ENCODE data around the gene DAZAP1.
"Not testable (repeated sequence)": the region's sequence is repeated elsewhere in the genome, so short reads cannot be mapped to it uniquely, and the experiment has no call there.

DAZAP1 gene

DNA sequence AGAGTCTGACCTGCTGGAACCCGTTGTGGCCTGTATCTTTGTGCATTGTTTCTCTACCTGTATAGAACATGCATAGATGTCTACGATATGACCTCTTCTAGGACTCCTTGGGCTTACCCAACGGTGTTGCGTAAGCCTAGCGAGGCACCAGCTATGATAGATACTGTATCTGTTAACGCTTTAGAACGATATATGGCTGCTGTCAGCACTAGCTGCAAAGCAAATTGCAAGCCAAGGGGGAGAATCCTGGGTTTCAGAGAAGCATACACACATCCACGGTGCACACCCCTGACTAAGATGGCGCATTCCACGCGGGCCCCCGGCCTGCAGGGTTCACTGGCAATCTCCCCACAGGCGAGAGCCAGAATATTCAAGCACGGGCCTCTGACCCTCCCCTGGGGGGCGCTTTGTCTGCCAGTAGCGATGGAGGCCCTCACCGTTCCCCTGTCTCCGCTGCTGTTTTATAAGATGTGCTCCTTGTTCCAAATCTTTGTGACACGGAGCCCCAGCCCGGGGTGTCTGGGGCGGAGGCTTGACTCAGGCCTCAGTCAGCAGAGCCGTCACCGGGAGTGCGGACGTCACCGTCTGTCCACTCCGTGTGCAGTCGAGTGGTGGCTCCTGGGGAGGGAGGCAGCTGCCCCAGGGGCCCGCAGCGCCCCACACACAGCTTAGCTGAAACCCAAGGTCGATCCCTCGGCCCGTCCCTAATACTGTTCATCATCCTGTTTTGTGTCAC is 17.9 kb downstream of the DAZAP1 start:
- no peak for DNase-seq (ENCODE audit: low read depth)

DNA sequence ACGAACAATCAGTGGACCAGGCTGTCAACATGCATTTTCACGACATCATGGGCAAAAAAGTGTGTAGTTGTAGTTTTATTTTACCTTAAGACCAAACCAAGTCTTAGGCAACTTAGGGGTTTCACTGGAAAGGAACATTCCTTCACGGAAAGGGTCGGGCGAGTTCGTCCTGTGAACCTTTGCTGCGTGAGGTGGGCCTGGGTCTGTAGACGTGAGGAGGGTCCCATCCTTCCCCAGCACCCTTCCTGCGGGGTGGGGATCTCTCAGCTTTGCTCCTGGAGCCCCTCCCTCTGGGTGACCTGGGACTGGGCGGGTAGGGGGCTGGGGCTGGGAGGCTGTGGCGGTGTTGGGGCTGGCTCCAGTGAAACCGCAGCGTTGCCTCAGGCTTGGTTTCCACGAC is 18.5 kb downstream of the DAZAP1 start:
- DNase-seq (ENCODE audit: low read depth) = no peak

DNA sequence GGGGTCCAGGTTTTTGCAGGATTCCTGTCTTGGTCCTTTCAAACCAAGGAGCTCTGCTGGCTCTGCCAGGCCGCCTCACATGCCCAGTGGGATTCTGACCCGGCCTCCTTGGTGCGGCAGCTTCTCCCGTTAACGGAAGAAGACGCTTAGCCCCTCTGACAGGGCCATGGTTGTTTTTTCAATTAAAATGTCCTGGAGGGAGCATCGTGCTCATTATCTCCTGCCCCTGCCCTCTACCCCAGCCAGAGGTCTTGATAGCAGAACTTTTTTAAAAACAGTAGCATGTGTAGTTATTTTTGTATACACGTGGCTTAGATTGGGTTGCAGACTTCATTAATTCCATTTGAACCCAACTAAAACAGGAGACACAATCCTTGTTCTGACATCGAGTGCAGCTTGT is 19.4 kb downstream of the DAZAP1 start:
- DNase-seq (ENCODE audit: low read depth) = no peak

DNA sequence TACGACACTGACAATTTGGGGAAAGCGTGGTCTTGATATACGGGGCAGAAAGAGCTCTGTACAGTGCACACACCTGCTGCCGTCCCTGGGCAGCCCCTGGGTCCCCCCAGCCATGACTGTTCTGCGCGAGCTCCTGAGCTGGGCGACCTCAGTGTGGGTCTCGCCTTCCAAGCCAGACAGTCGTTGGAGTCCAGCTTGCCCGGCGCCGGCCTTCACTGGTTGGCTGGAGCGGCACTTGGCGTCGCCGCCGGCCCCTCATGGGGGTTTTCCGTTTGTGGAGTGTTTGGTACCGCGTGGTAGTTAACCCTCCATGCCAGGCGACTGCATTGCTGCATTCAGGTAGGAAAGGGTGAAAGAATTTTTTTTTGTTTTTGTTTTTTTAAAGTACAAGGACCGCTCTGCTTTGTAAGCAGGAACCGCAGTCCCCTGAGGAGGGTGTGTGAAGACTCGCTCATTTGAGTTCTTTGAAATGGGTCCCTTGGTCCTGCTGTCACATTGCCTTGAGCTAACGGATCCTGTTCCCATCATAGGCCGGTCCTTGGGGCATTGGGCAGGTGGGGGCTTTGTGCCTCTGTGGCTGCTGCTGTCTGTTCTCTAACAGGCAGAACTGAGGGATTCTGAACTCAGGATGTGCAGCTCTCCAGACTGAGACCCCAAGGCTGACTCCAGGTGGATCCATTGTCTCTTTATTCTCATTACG is 20.0 kb downstream of the DAZAP1 start:
- no peak for DNase-seq (ENCODE audit: low read depth)

DNA sequence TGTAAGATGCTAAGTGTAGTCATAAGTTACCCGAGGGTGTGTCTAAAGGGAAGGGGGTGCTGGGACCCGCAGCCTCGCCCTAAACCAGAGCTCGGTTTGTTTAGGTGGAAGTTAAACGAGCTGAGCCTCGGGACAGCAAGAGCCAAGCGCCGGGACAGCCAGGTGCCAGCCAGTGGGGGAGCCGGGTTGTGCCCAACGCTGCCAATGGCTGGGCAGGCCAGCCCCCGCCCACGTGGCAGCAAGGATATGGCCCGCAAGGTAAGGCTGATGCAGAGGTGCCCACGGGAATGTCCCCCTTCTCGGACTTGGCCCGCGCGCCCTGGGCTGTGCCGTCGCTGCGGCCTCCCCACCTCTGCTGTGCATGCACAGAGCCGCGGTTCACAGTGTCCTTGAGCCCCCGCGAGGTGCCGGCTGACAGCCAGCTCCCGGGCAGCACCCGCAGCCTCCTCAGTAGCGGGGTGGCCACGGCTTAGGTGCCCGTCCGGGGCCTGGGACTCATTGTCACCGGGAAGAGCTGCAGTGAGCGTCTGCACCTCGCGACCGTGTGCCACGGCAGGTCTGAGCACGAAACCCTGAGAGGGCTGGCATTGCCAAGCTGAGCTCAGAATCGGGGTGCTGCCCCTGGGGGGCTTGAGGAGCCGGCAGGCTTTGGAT is 21.5 kb downstream of the DAZAP1 start:
- DNase-seq (ENCODE audit: low read depth) = no peak

DNA sequence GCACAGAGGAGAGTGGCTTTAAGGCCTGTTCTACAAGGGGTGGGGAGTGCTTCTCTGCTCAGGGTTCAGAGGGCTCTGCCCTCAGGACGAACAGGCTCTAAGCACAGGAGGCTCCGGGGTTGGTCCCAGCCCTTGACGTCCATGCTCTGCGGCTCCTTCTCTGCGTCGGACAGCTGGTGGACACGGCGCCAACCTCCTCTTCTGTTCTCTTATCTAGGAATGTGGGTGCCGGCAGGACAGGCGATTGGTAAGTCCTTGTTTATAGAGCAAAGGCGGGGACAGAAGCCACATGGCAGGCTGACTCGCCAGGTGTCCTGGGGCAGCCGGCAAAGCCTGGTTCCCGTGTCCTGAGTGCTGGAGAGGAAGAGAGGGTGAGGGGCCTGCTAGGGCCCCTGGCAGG is 22.4 kb downstream of the DAZAP1 start:
- no peak for DNase-seq (ENCODE audit: low read depth)

DNA sequence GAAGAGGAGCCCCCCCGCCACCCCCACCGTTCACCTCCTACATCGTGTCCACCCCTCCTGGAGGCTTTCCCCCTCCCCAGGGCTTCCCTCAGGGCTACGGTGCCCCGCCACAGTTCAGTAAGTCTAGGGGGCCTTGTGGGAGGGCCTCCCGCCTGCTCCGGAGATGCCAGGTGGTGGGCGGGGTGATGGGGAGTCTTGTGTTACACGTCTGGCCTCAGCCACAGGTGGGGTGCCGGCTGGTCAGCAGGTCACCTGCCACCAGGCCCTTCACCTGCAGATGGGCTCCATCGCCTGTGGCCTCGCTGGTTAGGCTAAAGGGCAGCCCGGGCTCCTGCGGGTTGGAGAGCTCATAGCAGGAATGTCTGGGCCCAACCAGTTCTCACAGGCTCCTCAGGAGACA is 22.9 kb downstream of the DAZAP1 start:
- DNase-seq (ENCODE audit: low read depth) = no peak

DNA sequence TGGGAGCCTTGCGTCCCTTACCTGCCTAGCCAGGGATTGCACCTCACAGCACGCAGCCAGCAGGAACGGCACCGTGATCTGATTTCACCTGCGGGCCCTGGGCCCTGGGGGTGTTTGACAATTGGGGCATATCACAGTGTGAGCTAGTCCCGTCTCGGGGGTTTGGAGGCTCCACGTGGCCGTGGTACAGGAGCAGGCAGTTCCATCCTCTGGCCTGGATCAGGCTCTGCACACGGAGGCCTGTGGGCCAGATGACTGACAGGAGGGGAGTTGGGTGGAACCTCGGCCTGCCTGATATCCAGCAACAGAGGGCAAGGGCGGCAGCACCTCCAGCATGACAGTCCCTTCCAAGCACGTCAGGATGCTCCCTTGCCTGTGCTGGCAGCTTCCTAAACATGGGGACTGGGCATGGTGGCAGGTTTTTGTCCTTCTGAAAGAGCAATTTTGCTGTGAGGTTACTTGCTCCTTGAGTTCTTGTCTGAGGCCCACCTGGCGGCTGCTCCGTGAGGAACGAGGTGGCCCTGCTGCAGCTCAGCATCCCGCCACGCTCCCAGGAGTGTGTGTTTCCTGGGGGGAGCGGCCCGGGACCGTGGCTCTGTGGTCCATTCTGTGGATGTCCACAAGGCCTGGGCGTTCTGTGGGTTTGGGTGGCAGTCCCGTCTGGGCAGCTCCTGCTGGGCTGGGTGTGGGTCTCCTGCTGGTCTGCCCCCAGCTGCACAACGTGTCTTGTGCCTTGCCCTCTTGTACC is 24.5 kb downstream of the DAZAP1 start:
- DNase-seq (ENCODE audit: low read depth) = no peak

DNA sequence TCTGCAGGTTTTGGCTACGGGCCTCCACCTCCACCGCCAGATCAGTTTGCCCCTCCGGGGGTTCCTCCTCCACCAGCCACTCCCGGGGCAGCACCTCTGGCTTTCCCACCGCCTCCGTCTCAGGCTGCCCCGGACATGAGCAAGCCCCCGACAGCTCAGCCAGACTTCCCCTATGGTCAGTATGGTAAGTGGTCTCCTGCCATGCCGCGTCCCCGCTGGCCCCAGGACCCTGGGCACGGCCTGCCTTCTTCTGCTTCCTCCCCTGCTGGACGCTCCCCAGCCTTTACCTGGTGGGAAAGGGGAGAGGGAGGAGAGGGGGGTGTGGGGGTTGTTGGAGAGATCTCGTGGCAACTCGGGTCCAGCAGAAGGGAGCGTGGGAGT is 25.1 kb downstream of the DAZAP1 start:
- no peak for DNase-seq (ENCODE audit: low read depth)

DNA sequence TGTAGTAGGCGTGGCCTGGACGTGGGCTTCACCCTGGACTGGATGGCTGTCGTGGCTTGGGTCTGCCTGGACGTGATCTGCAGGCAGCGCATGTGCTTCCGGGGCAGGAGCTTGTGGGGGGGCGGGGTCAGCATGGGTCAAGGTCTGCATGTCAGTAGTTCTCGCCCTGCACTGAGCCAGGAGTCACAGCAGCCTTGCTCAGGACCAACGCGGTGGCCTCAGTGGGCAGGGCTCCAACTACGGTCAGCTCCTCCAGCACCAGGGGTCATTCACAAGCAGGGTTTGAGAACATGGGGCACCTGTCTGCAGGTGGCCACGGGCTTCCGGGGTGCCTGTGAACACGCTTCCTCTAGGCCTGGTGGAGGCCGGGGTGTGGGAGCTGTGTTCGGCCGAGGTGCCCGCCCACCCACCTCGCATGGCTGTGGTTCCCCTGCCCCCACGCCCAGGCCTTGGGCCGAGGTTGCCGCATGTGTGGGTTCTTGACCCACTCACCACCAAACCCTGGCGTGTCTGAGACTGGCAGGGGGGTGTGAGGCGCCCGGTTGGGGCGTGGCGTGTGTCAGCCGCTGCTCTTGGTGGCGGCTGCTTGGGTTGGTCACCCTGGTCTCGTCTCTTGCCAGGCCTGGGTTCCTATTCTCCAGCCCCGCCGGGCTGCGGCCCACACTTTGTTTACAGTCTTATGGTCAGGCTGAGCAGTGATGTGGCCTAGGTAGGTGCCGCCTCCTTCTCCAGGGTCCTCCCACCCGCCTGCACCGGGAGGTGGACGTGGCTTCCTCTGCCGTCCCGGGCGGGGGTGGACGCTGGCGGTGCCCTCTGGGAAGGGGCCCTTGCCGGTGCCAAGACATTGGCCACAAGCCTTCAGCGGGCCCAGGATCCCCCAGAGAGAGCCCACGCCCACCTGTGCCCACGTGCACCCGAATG is 26.0 kb downstream of the DAZAP1 start:
- no peak for DNase-seq (ENCODE audit: low read depth)

DNA sequence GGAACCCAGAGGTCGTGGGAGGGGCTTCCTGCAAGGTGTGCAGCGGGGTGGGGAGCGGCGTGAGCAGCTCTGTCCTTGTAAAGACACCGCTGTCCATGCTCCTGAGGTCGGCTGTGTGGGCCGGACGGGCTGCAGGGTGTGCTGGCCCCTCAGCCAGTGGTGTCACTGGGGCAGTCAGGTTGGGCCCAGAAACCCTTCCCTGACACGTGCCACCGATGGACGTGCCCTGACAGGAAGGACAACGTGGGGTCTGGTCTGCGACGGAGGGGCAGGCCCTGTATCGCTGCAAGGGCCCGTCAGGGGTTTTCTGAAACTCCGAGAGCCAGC is 26.6 kb downstream of the DAZAP1 start:
- no peak for DNase-seq (ENCODE audit: low read depth)

DNA sequence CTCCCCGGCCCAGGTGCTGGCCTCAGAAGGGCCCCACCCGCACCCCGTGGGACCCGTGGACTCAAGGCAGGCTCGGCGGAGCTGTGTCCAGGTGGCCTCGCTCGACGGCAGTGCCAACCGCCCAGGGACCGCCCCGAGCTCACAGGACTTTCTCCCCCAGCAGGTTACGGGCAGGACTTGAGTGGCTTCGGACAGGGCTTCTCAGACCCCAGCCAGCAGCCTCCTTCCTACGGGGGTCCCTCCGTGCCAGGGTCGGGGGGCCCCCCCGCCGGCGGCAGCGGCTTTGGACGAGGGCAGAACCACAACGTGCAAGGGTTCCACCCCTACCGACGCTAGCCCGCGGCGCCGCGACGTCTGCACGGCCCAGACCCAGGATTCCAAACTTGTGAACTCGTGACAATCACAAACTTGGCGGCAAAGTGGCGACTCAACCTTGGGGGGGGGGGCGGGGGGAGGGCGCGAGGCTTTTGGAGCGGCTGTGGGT is 27.2 kb downstream of the DAZAP1 start:
- DNase-seq (ENCODE audit: low read depth) = no peak

DNA sequence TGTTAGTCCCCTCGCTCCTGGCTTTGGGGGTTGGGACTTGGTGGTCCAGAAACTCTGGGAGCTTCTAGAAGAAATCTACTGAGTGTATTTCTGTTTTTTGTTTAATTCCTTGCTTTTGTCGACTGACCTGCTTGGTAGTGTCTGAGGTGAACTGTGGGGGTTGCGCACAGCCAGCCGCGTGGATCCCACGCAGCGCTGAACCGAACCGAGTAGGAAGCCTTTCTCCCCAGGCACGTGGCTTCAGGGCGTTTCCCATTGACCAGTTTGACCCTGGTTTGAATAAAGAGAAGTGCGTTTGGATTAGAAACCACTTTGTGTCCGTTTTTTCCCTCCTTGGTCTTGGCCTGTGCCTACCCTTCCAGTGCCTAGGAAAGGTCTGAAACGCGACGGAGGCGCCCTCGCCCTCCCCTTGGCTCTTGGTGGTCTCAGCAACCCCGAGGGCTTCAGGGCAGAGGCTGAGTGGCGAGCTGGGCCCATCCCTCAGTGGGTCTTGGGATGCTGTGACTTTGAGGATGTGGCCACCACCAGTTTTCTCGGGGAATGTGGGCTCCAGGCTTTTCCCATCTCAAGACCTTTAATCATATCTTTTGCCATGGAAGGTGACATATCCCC is 28.1 kb downstream of the DAZAP1 start:
- no peak for DNase-seq (ENCODE audit: low read depth)

DNA sequence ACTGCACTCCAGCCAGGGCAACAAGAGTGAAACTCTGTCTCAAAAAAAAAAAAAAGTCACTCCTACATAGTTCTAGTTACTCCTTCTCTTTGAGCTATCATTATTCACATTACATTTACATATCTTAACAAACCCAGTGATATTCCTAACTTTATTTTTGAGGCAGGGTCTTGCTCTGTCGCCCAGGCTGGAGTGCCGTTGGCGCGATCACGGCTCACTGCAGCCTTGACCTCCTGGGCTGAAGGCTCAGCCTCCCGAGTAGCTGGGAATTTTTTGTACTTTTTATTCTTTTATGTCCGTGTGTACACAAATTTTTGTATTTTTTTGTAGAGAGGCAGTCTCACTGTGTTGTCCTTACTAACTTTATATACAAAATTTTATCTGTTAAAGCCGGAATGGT is 30.2 kb downstream of the DAZAP1 start:
- no peak for DNase-seq (ENCODE audit: low read depth)

DNA sequence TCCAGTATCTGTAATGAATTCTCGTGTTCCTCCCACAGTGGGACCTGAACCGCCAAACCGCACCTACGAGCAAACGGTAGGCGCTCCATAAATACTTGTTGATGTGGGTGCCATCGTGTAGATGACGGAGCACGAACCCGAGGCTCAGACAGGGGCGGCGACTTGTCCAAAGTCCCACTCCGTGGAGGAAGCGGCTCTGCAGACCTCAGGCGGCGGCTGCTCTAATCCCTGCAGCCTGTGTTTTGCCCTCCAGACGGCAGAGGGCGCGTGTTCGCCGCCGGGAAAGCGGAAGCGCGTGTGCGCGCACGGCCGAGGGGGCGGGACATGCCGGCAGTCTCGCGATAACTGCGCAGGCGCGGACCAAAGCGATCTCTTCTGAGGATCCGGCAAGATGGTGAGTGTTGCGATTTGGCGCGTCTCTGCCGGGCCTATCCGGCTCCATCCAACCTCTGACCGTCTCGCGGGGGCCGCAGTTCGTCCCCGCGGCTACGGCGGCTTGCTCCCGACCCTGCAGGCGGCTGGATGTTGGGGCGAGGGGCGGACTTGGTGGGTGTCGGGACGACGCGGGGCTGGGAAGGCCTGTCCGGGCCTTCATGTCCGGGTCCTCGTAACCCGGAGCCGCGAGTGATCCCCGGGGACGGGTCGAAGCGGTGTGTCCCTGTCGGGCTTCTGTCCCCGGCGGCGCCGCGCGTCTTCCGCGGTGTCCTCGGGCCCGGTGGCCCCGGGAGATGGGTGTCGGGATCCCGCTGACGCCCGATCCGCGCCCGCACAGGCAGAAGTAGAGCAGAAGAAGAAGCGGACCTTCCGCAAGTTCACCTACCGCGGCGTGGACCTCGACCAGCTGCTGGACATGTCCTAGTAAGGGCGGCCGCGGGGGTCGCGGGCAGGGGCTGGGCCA is 30.9 kb downstream of the DAZAP1 start, which contains the start of gene RPS15:
RPS15 (plus strand) TSS at position 362 of the 898 bp plus-strand sequence; CDS start at position 392, 30 bp downstream.
- peak; percentile 78 for DNase-seq (ENCODE audit: low read depth)

DNA sequence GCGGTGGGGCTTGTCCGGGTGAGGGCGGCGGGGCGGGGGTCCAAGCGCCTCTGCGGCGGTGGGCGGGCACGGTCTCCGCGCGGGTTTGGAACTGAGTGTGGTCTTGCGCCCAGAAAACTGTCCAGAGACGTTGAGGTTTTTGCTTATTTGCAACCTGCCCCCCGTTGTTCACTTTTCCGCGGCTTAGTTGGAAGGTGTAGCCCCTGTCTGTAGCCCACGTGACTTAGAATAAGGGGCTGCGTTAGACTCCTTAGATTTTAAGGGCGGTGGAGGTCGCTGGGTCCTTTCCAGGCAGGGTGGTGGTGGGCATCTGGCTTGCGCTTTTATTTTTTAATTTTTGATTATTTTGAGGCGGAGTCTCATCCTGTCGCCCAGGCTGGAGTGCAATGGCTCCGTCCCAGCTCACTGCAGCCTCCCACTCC is 31.6 kb downstream of the DAZAP1 start:
- DNase-seq (ENCODE audit: low read depth) = no peak

DNA sequence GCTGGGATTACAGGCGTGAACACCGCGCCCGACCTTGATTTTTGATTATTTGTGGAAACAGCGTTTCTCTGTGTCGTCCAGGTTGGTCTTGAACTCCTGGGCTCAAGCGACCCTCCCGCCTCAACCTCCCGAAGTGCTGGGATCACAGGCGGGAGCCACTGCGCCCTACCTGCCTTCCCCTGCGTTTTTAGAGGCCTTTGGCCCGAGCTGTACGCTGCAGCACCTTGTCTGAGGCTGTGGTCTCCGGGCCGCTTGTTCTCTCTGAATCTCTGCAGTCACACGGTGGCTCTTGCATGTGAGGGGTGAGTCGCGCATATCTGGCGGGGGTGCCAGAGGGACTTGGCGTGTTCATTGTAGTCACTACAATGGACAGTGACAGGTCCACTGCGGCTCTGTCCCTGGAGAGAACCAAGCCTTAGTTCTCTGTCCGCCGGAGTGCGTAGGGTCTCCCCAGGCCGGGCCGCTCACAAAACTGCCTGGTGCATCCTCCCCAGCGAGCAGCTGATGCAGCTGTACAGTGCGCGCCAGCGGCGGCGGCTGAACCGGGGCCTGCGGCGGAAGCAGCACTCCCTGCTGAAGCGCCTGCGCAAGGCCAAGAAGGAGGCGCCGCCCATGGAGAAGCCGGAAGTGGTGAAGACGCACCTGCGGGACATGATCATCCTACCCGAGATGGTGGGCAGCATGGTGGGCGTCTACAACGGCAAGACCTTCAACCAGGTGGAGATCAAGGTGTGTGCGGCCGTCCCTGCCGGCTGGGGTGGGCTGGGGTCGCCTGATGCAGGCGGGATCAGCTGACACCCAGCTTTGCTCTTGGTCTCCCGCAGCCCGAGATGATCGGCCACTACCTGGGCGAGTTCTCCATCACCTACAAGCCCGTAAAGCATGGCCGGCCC is 32.4 kb downstream of the DAZAP1 start:
- DNase-seq (ENCODE audit: low read depth) = not testable (repeated sequence)

DNA sequence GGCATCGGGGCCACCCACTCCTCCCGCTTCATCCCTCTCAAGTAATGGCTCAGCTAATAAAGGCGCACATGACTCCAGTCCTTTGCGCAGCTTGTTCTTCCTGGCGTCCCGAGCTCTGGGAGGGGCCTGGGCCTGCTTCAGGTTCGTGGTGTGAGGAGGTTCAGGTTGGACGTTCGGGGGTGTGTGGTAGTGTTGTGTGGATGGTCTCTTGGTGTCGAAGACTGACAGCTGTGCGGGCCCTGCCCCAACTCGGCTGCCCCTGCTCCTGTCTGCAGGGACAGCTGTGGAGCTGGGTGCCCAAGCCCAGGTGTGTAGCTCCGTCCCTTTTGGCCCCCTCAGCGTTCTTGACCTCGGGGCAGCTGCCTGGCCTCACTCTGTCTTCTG is 33.0 kb downstream of the DAZAP1 start:
- no peak for DNase-seq (ENCODE audit: low read depth)

DNA sequence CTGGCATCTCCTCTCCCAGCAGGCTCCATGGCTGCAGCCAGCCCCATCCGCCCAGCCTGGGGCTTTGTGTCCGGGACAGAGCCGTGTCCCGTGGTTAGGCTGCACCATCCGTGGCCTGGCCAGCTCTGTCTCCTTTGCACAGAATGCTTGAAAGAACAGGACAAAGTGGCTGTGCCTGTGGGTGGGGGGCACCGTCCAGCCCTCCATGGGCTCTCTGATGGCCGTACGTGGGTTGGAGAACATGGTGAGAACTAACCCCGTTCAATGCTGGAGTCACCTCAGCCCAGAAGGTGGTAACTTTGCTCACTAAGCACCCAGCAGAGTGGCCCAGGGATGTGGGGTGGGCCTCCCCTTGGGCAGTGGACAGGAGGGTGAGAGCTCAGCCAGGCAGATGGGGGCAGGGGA is 33.6 kb downstream of the DAZAP1 start:
- DNase-seq (ENCODE audit: low read depth) = no peak

Measured in HS-27A (cell line).